Activated CD8-positive, alpha-beta T cell treated with anti-CD3 and anti-CD28 coated beads, Interleukin-2, amount 10 ng/mL, durations not matched to agents 7 days and 5 days (primary cell): Measurements from ENCODE around the gene TMEM88. TPM values are rescaled to one million over a fixed set of nuclear protein-coding genes. Genes with fewer than 3 reads are reported as not detected.

Experiments
- ATAC-seq: fragments of 150-1000 bp; cut with Tn5 transposase; one replicate; pipeline ENCODE4 v1.10.0; 2021; ENCODE audit warnings: moderate library complexity
- CTCF ChIA-PET: fragments of 350-600 bp; sonication (Branson Sonifier 250); formaldehyde crosslinking; loops from one replicate; lab custom pipeline; 2021; ENCODE audit warnings: antibody characterized with exemption; lab: Charles Lee
- POLR2A ChIA-PET: fragments of 350-600 bp; sonication (Branson Sonifier 250); formaldehyde crosslinking; loops from one replicate; lab custom pipeline; 2021; ENCODE audit warnings: antibody characterized with exemption; lab: Charles Lee
- DNase-seq: peaks from one replicate; pipeline ENCODE4 v3.0.0-alpha.2; 2020
- H3K27ac Mint-ChIP-seq: one replicate; pipeline ENCODE4 v1.8.0; 2021; ENCODE audit warnings: mild to moderate bottlenecking, mixed read lengths
- H3K27me3 Mint-ChIP-seq: one replicate; pipeline ENCODE4 v1.8.0; 2021; ENCODE audit warnings: low read depth, mixed read lengths
- H3K36me3 Mint-ChIP-seq: one replicate; pipeline ENCODE4 v1.8.0; 2021; ENCODE audit warnings: low read depth, mixed read lengths
- H3K4me1 Mint-ChIP-seq: one replicate; pipeline ENCODE4 v1.8.0; 2021; ENCODE audit warnings: low read depth, mixed read lengths
- H3K4me3 Mint-ChIP-seq: one replicate; pipeline ENCODE4 v1.8.0; 2021; ENCODE audit warnings: mild to moderate bottlenecking, mixed read lengths
- H3K9me3 Mint-ChIP-seq: one replicate; pipeline ENCODE4 v1.8.0; 2022; ENCODE audit warnings: mixed read lengths; ENCODE audit not compliant: insufficient read depth
- total RNA-seq, 2 experiments: library from RNA; stranded (reverse); gene quantifications; one replicate each; pipeline ENCODE4 v1.2.3, GENCODE V29; 2021

The TMEM88 gene
- total RNA-seq, 2 experiments from 2014 or later: 0.87 to 1.2 TPM

DNA sequence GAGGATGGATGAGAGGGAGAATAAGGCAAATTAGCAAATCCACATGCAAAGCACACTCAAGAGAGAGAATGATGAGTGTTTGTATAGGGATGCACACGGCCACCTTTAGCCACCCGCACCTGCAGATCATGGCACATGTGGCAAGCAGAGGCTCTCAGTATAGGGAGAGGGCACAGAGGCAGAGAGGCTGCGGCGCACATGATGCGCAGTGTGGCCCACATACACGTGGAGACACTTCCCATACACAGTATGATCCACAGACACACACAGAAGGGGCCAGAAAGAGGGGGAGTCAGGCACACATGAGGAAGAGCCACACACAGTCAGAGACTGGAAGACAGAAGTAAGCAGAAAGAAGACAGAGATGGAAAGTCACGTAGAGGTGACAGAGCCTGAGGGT lies 27.2 kb downstream of the TMEM88 start:
- ChIA-PET POLR2A (interaction anchor here (0.6 kb wide), 1 partner anchor 555 kb away, joined by 3 read pairs; no protein-coding TSS in a partner anchor), CTCF (interaction anchor here (1.6 kb wide), 1 partner anchor 13 kb away, joined by 7 read pairs; no protein-coding TSS in a partner anchor)
- DNase-seq (no peak), ATAC-seq (no peak)
- Mint-ChIP-seq H3K27me3 (no peaks in the 10 kb centered on the region), H3K4me3 (no peak overlapping the region), H3K9me3 (no peaks in the 10 kb centered on the region), H3K36me3 (peaks cover 6% of the 10 kb centered on the region), H3K4me1 (no peaks in the 10 kb centered on the region), H3K27ac (no peak overlapping the region)

DNA sequence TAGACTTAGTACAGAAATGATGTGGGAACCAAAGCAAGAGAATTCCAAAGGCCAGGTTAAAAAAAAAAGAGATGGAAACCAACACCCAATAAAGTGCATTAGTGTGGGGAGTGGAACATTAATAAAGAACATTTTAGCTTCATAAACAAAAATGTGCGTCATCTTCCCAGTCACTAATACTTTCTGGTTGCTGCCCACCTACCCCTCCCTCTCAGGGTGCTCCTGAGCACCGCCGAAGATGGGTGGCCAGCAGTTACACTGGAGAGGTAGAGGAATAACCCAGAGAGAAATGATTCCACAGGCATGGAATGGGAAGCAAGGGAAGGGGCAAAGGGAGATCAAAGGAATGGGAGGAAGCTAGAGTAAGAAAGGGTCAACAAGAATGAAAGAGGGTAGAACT lies 27.8 kb downstream of the TMEM88 start:
- no peak overlapping the region for H3K4me3 Mint-ChIP-seq
- ChIA-PET POLR2A (interaction anchor here (0.6 kb wide), 1 partner anchor 555 kb away, joined by 3 read pairs; no protein-coding TSS in a partner anchor), CTCF (interaction anchor here (0.9 to 1.9 kb wide), 8 partner anchors 11 to 174 kb away, joined by 3 to 10 read pairs (median 4); partner anchors contain the start of gene NAA38)
- ATAC-seq: no peak
- H3K27ac Mint-ChIP-seq: no peak overlapping the region
- H3K36me3 Mint-ChIP-seq: peaks cover 4% of the 10 kb centered on the region
- H3K9me3 Mint-ChIP-seq: no peaks in the 10 kb centered on the region
- H3K4me1 Mint-ChIP-seq: no peaks in the 10 kb centered on the region
- H3K27me3 Mint-ChIP-seq: no peaks in the 10 kb centered on the region
- no peak for DNase-seq

DNA sequence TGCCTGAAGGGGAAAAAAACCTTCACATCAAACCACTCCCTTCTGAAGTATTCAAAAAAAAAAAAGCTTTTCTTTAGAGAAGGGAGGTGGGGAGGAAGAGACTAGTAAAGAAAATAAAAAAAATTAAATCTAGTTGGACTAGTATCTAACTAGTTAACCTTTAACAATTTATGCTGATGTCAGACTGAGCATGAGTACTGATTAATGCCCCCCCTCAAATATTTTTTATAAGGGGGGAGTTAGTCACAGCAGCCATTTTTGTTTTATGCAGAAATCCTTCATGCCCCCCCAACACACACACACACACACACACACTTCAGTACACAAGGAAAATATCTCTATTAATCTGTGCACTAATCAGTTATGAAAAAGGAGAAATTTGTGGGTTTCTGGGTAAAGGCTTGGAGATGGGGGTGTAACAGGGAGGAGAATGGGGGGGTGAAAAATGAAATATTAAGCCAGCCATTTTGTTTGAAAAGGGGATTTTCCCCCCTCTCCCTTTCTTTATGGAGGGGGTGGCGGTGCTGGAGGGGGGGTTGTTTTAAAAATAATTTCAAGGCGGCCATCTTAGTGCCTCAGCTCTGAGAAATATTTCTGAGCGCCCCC lies 29.0 kb downstream of the TMEM88 start:
- Mint-ChIP-seq H3K9me3 (no peaks in the 10 kb centered on the region), H3K27me3 (no peaks in the 10 kb centered on the region), H3K36me3 (peaks cover 4% of the 10 kb centered on the region), H3K4me3 (peak overlapping the region; percentile 72), H3K4me1 (no peaks in the 10 kb centered on the region), H3K27ac (peak overlapping the region; percentile 79)
- DNase-seq (peak; percentile 45), ATAC-seq (no peak)
- ChIA-PET POLR2A (interaction anchor here (0.6 to 1.0 kb wide), 4 partner anchors 20 to 290 kb away, joined by 3 to 4 read pairs (median 4); no protein-coding TSS in a partner anchor), CTCF (interaction anchor here (1.1 to 1.9 kb wide), 4 partner anchors 15 to 27 kb away, joined by 4 to 10 read pairs (median 6); partner anchors contain the start of gene NAA38)

DNA sequence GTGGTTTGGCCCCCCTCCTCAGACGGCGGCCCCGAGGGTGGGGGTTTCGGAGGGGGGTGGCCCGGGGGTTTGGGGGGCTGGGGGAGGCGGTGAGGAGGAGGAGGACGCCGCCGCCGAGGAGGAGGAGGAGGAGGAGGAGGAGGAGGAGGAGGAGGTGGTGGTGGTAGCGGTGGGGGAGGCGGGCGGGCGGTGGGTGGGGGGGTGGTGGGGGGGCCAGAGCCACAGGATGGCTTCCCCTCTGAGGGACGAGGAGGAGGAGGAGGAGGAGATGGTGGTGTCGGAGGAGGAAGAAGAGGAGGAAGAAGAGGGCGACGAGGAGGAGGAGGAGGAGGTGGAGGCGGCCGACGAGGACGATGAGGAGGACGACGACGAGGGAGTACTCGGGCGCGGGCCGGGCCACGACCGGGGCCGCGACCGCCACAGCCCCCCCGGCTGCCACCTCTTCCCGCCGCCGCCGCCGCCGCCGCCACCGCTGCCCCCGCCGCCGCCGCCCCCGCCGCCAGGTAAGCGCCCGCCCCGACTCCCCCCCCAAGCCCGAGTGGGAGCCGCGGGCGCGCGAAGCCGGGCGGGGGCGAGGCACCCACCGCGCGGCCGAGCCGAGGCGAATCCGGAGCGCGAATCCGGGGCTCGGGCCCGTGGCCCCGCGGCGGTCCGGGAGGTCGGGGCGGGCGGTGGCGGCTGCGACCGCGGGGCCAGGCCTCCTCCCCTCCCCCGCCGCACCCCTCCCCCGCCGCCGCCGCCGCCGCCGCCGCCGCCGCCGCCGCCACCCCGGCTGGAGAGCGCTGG lies 29.9 kb downstream of the TMEM88 start:
- no peaks in the 10 kb centered on the region for H3K4me1 Mint-ChIP-seq
- H3K9me3 Mint-ChIP-seq: no peaks in the 10 kb centered on the region
- H3K36me3 Mint-ChIP-seq: peaks cover 5% of the 10 kb centered on the region
- H3K27ac Mint-ChIP-seq: peak overlapping the region; percentile 81
- no peaks in the 10 kb centered on the region for H3K27me3 Mint-ChIP-seq
- DNase-seq (peak; percentile 49), ATAC-seq (peak; percentile 5)
- CTCF ChIA-PET: interaction anchor here (1.5 to 1.9 kb wide), 4 partner anchors 16 to 28 kb away, joined by 4 to 8 read pairs (median 6); partner anchors contain the start of gene NAA38
- H3K4me3 Mint-ChIP-seq: peak overlapping the region; percentile 65
- POLR2A ChIA-PET: interaction anchor here (1.0 to 1.3 kb wide), 2 partner anchors 48 to 289 kb away, joined by 4 read pairs; no protein-coding TSS in a partner anchor

DNA sequence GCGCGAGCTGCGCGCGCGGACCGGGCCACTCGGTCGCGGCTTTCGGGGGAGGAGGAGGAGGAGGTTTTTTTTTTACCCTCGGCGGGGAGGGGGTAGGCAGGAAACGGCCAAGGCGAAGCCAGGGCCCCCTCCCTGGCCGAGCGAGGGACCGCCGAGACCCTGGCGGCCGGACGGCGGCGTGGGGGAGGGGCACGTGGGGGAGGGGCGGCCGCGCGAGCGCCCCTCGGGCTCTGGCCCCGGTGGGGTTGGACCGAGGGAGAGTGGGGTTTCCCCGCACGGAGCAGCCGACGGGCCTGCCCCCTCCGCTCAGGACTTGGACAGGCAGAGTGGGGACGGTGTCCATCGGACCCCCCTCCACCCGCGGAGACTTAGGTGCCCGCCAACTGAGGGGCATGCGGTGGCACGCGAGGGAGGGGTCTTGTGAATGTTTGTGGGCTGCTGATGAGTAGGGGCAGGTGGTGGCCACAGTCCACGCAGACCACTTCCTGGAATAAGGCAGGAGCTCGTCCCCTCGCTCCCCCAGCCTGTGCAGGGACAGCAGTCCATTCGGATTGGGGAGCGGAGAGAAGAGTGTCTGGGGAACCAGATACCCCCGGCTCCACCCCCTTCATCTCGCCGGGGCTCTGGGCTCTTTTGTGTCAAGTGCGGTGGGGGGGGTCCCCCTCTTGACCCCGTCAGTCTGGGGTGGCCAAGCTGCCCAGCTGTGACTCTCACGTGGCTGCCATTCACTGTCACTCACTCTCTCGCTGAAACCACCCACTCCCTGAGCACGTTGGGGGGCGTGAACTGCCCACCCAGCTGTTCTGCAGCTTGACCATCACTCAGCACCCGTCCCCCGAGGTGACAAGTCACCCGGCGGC lies 30.7 kb downstream of the TMEM88 start:
- Mint-ChIP-seq H3K27ac (peak overlapping the region; percentile 61), H3K4me3 (peak overlapping the region; percentile 61), H3K27me3 (no peaks in the 10 kb centered on the region), H3K4me1 (peaks cover 3% of the 10 kb centered on the region), H3K9me3 (no peaks in the 10 kb centered on the region), H3K36me3 (peaks cover 13% of the 10 kb centered on the region)
- DNase-seq: peak; percentile 60
- ChIA-PET POLR2A (interaction anchor here (0.6 to 1.7 kb wide), 7 partner anchors 14 to 272 kb away, joined by 3 to 12 read pairs (median 4); partner anchors contain the start of gene NAA38), CTCF (interaction anchor here (0.9 to 1.9 kb wide), 5 partner anchors 17 to 46 kb away, joined by 3 to 8 read pairs (median 4); partner anchors contain the start of genes CNTROB, NAA38 and TRAPPC1)
- ATAC-seq: peak; percentile 8

DNA sequence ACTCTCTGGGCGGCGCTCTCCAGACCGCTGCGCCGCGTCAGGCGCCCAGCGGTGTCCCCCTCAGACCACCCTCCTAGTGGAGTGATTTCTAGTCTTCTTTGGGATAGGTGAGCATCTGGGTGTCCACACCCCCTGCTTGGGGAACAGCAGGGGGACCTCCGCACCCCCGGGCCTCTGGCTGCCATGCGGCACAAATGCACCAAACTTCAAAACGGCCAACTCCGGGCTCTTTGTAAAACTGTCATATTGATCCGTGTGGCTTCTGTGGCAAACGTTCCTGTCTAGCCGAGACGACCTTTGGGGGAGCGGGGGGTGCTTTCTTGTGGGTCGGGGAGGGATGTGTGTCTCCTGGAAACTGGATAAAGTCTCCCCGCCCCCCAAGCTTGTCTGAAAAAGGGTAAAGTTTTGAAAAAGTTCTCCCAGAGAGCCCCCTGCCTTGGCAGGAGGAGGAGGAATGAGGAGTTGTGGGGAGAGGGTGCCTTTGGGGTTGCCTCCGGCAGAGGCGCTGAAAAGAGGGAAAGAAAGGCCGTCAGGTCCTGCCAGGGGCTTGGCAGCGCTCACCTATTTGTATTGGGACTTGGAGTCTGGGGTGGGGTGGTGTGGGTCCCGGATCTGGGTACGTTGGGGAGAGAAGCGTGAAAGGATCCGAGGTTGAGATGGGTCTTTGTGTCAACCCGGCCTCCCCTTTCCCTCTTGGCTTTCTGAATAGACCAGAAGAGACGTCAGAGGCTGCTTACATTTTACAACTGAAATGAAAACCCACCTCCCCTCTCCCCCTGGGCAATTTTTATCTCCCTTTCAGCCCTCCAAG lies 31.6 kb downstream of the TMEM88 start:
- H3K9me3 Mint-ChIP-seq: no peaks in the 10 kb centered on the region
- DNase-seq (peak; percentile 72), ATAC-seq (peak; percentile 21)
- no peaks in the 10 kb centered on the region for H3K27me3 Mint-ChIP-seq
- H3K4me1 Mint-ChIP-seq: peaks cover 6% of the 10 kb centered on the region
- H3K36me3 Mint-ChIP-seq: peaks cover 20% of the 10 kb centered on the region
- ChIA-PET CTCF (interaction anchor here (0.9 to 1.9 kb wide), 5 partner anchors 17 to 45 kb away, joined by 3 to 8 read pairs (median 4); partner anchors contain the start of genes CNTROB, NAA38 and TRAPPC1), POLR2A (interaction anchor here (0.6 to 1.7 kb wide), 5 partner anchors 13 to 44 kb away, joined by 3 to 12 read pairs (median 4); partner anchors contain the start of gene NAA38)
- H3K4me3 Mint-ChIP-seq: no peak overlapping the region
- H3K27ac Mint-ChIP-seq: no peak overlapping the region

DNA sequence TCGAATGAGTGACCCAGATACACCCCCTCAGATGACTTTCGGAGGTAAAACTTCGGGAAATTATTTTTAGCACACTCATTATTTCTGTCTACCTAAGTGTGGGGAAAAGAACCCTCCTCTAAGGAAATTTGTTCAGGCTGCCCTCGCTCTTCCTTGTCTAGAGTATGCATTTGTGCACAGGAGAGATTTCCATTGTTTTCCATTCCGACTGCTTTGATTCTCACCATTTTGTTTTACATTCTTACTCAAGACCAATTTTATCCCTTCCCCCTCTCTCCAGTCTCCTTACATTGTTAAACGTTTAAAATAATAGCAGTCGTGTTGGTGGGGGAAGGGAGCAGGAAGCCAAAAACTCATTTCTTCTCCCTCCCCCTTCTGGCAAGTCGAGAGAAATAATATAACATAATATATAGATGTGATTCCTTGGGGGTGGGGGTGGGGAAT lies 32.2 kb downstream of the TMEM88 start:
- Mint-ChIP-seq H3K36me3 (peaks cover 24% of the 10 kb centered on the region), H3K27me3 (no peaks in the 10 kb centered on the region), H3K27ac (no peak overlapping the region), H3K4me1 (peaks cover 6% of the 10 kb centered on the region), H3K4me3 (no peak overlapping the region), H3K9me3 (no peaks in the 10 kb centered on the region)
- no peak for DNase-seq
- peak; percentile 13 for ATAC-seq
- POLR2A ChIA-PET: interaction anchor here (1.4 to 1.7 kb wide), 2 partner anchors 19 to 30 kb away, joined by 9 to 12 read pairs; partner anchors contain the start of gene NAA38
- CTCF ChIA-PET: no interaction called here

DNA sequence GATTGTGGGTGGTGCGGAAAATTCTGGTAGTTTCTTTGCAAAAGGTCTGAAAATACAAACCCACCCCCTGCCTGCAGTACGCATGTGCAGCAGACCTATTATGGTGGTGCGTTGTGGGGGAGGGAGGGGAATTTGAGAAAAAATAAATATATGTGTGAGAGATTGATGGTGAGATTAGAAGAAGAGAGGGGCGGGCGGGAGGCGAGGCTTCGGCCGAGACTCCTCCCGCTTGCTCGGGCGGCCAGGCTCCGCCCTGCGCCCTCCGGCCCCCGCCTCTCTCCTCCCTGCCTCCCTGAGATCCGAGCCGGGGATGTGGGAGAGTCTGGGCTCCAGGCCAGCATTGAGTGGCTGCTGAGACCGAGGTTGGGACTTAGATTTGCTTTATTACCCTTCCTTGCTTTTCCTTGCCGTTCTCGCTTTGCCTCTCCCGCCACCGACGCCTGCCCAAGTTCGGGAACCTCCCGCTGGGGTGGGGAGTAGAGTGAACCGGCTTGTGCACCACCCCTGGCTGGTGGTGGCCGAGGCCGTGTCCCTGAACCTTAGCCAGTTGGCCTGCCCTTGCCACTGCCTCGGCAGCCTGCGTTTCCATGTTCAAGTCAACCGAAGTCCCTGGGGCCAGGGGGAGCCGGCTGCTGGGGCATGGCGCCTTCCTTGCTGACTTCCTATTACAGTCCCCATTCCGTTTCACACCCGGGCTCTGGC lies 32.8 kb downstream of the TMEM88 start:
- no peaks in the 10 kb centered on the region for H3K9me3 Mint-ChIP-seq
- DNase-seq (peak; percentile 94), ATAC-seq (peak; percentile 73)
- no peaks in the 10 kb centered on the region for H3K27me3 Mint-ChIP-seq
- H3K27ac Mint-ChIP-seq: no peak overlapping the region
- H3K36me3 Mint-ChIP-seq: peaks cover 25% of the 10 kb centered on the region
- ChIA-PET CTCF (no interaction called here), POLR2A (no interaction called here)
- no peak overlapping the region for H3K4me3 Mint-ChIP-seq
- peaks cover 6% of the 10 kb centered on the region for H3K4me1 Mint-ChIP-seq

DNA sequence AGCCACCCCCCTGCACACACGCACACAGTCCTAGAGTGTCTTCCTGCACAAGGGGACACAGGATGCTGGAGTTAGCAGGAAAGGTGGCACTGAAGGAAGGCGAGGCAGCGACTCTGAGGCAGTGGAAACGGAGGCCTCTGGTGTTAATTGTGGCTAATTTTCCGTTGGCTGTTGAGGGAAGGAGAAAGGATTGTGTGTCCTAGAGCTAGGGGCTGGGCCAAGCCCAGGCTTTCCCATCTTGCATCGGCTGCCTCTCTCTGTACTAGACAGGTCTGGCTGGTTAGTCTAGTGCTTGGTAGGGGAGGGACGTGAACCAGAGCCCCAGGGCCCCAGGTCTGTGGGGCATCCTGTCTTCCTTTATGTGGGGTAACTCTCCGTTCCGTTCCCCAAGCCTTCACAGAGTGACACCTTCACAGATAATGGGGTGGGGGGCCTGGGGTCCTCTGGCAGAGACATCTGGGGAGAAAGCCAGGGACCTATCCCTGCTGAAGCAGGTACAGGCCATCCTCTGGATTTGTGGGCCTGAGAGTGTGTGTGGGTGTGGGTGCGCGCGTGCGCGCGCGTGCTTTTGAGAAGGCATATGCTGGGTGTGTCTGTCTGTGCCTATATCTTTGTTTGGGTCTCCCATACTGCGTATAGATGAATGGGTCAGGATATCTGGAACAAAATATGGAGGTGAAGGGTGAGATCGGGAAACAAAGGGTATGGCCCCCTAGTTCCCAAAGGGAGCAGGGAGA lies 33.5 kb downstream of the TMEM88 start, which contains the start of gene CHD3:
Gene CHD3, plus strand, starts transcription at position 606 of the 737 bp plus-strand sequence. CDS start 212 bp downstream, outside the sequence.
- ChIA-PET POLR2A (interaction anchor here (1.1 kb wide), 1 partner anchor 13 kb away, joined by 3 read pairs; no protein-coding TSS in a partner anchor), CTCF (interaction anchor here (0.6 to 1.2 kb wide), 4 partner anchors 25 to 101 kb away, joined by 3 to 6 read pairs (median 3); partner anchors contain the start of gene NAA38)
- no peaks in the 10 kb centered on the region for H3K9me3 Mint-ChIP-seq
- peaks cover 6% of the 10 kb centered on the region for H3K4me1 Mint-ChIP-seq
- no peak within 1 kb of the TSS for H3K4me3 Mint-ChIP-seq
- peak; percentile 21 for ATAC-seq
- no peak within 1 kb of the TSS for H3K27ac Mint-ChIP-seq
- no peaks in the 10 kb centered on the region for H3K27me3 Mint-ChIP-seq
- H3K36me3 Mint-ChIP-seq: peaks cover 28% of the 10 kb centered on the region
- DNase-seq: peak; percentile 53
